ENCODE results near the gene NDFIP1.

GRCh38 chr5:142164315-142164714 lies 55.7 kb downstream of the NDFIP1 start:
- no peak for TF ChIP-seq CHD1 (IDR thresholded peaks at IDR 0.05; ENCODE audit: low read depth, low read length)
- no peak for TF ChIP-seq POLR2A (IDR thresholded peaks at IDR 0.05; ENCODE audit: low read depth, low read length)
- TF ChIP-seq, protein P1, sequence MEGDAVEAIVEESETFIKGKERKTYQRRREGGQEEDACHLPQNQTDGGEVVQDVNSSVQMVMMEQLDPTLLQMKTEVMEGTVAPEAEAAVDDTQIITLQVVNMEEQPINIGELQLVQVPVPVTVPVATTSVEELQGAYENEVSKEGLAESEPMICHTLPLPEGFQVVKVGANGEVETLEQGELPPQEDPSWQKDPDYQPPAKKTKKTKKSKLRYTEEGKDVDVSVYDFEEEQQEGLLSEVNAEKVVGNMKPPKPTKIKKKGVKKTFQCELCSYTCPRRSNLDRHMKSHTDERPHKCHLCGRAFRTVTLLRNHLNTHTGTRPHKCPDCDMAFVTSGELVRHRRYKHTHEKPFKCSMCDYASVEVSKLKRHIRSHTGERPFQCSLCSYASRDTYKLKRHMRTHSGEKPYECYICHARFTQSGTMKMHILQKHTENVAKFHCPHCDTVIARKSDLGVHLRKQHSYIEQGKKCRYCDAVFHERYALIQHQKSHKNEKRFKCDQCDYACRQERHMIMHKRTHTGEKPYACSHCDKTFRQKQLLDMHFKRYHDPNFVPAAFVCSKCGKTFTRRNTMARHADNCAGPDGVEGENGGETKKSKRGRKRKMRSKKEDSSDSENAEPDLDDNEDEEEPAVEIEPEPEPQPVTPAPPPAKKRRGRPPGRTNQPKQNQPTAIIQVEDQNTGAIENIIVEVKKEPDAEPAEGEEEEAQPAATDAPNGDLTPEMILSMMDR (conservative IDR thresholded peaks at IDR 0.05; ENCODE audit: low read depth, low read length), result no peak
- TF ChIP-seq CEBPB (IDR thresholded peaks at IDR 0.05; ENCODE audit: low read depth, low read length), result no peak
